H9 (cell line): ENCODE measurements around the gene CHMP3. TPM values are rescaled to one million over a fixed set of nuclear protein-coding genes. Genes with fewer than 3 reads are reported as not detected.

Source experiments
- DNase-seq: peaks from one replicate; pipeline ENCODE4 v3.0.0-alpha.2; 2017
- H2AFZ ChIP-seq: one replicate; pipeline ENCODE4 v1.6.1; 2013; ENCODE audit warnings: mild to moderate bottlenecking, low read length, control low read depth, moderate library complexity
- H2AK5ac ChIP-seq: 2 replicates; pipeline ENCODE4 v1.6.1; 2013; ENCODE audit warnings: low read length, control low read depth, mixed read lengths; ENCODE audit not compliant: insufficient read length
- H2BK120ac ChIP-seq: one replicate; pipeline ENCODE4 v1.6.1; 2013; ENCODE audit warnings: low read depth, mild to moderate bottlenecking, low read length, control low read depth, inconsistent platforms; ENCODE audit not compliant: poor library complexity, severe bottlenecking
- H2BK12ac ChIP-seq: 2 replicates; pipeline ENCODE4 v1.6.1; 2013; ENCODE audit warnings: low read length, control low read depth, mixed read lengths, low read depth; ENCODE audit not compliant: insufficient read length
- H2BK15ac ChIP-seq: 2 replicates; pipeline ENCODE4 v1.6.1; 2013; ENCODE audit warnings: low read depth, low read length, control low read depth
- H2BK20ac ChIP-seq: one replicate; pipeline ENCODE4 v1.6.1; 2013; ENCODE audit warnings: low read depth, mild to moderate bottlenecking, low read length, control low read depth, inconsistent platforms; ENCODE audit not compliant: poor library complexity, severe bottlenecking
- H2BK5ac ChIP-seq: 2 replicates; pipeline ENCODE4 v1.6.1; 2013; ENCODE audit warnings: low read length, control low read depth, mixed read lengths; ENCODE audit not compliant: insufficient read length
- H3K14ac ChIP-seq: 2 replicates; pipeline ENCODE4 v1.6.1; 2013; ENCODE audit warnings: low read length, control low read depth; ENCODE audit not compliant: insufficient read depth
- H3K18ac ChIP-seq: 2 replicates; pipeline ENCODE4 v1.6.1; 2013; ENCODE audit warnings: low read depth, mild to moderate bottlenecking, mixed read lengths, low read length, control low read depth; ENCODE audit not compliant: insufficient read length
- H3K23ac ChIP-seq: 2 replicates; pipeline ENCODE4 v1.6.1; 2013; ENCODE audit warnings: low read length, control low read depth, mixed read lengths, low read depth; ENCODE audit not compliant: insufficient read length
- H3K23me2 ChIP-seq: 2 replicates; pipeline ENCODE4 v1.6.1; 2013; ENCODE audit warnings: low read depth, mild to moderate bottlenecking, mixed read lengths, low read length, control low read depth; ENCODE audit not compliant: insufficient read length, poor library complexity, severe bottlenecking
- H3K27ac ChIP-seq: 2 replicates; pipeline ENCODE4 v1.5.1; 2013; ENCODE audit warnings: low read length, control low read depth, mixed read lengths, low read depth; ENCODE audit not compliant: insufficient read length
- H3K27me3 ChIP-seq: 2 replicates; pipeline ENCODE4 v1.6.1; 2013; ENCODE audit warnings: low read length, control low read depth, inconsistent platforms; ENCODE audit not compliant: insufficient read depth
- H3K4ac ChIP-seq: 2 replicates; pipeline ENCODE4 v1.6.1; 2013; ENCODE audit warnings: low read depth, mild to moderate bottlenecking, control low read depth, inconsistent platforms, low read length, moderate library complexity
- H3K4me1 ChIP-seq: 2 replicates; pipeline ENCODE4 v1.6.1; 2013; ENCODE audit warnings: low read length, control low read depth, inconsistent platforms; ENCODE audit not compliant: insufficient read depth
- H3K4me2 ChIP-seq: 2 replicates; pipeline ENCODE4 v1.6.1; 2013; ENCODE audit warnings: low read length, control low read depth, mixed read lengths; ENCODE audit not compliant: insufficient read length, insufficient read depth
- H3K56ac ChIP-seq: 2 replicates; pipeline ENCODE4 v1.6.1; 2013; ENCODE audit warnings: low read depth, mild to moderate bottlenecking, mixed read lengths, low read length, control low read depth; ENCODE audit not compliant: insufficient read length
- H3K79me1 ChIP-seq: 2 replicates; pipeline ENCODE4 v1.6.1; 2013; ENCODE audit warnings: low read depth, mild to moderate bottlenecking, moderate library complexity, low read length, control low read depth, inconsistent platforms; ENCODE audit not compliant: insufficient read depth, poor library complexity, severe bottlenecking
- H3K79me2 ChIP-seq: 2 replicates; pipeline ENCODE4 v1.6.1; 2013; ENCODE audit warnings: low read length, control low read depth, inconsistent platforms; ENCODE audit not compliant: insufficient read depth
- H3K9ac ChIP-seq: 2 replicates; pipeline ENCODE4 v1.6.1; 2013; ENCODE audit warnings: low read length, control low read depth, mixed read lengths; ENCODE audit not compliant: insufficient read length; ENCODE audit errors: extremely low read depth
- H3K9me3 ChIP-seq: one replicate; pipeline ENCODE4 v1.6.1; 2013; ENCODE audit warnings: low read depth, low read length, inconsistent platforms; ENCODE audit not compliant: control insufficient read depth
- H3T11ph ChIP-seq: one replicate; pipeline ENCODE4 v1.6.1; 2013; ENCODE audit warnings: mild to moderate bottlenecking, low read length, control low read depth, inconsistent platforms
- H4K20me1 ChIP-seq: one replicate; pipeline ENCODE4 v1.6.1; 2013; ENCODE audit not compliant: control insufficient read depth, insufficient read length, insufficient read depth
- H4K5ac ChIP-seq: 2 replicates; pipeline ENCODE4 v1.6.1; 2013; ENCODE audit warnings: low read depth, mild to moderate bottlenecking, mixed read lengths, low read length, control low read depth; ENCODE audit not compliant: insufficient read length
- H4K8ac ChIP-seq: replicated peaks from 2 replicates; pipeline ENCODE4 v1.6.1; 2013; ENCODE audit warnings: low read length, control low read depth, mixed read lengths, low read depth; ENCODE audit not compliant: insufficient read length
- H4K91ac ChIP-seq: 2 replicates; pipeline ENCODE4 v1.6.1; 2013; ENCODE audit warnings: low read depth, mild to moderate bottlenecking, moderate library complexity, mixed read lengths, low read length, control low read depth; ENCODE audit not compliant: insufficient read length
- H3K27ac Mint-ChIP-seq, 3 experiments: 2 replicates in 2 of 3; 3 replicates in 1 of 3; pipeline ENCODE4 v1.8.0; 2020 to 2021; ENCODE audit warnings: mixed read lengths in 3 of 3, mild to moderate bottlenecking in 1 of 3, moderate library complexity in 1 of 3
- H3K27me3 Mint-ChIP-seq: 2 replicates; pipeline ENCODE4 v1.8.0; 2021; ENCODE audit warnings: low read depth, mild to moderate bottlenecking, moderate library complexity, mixed read lengths
- H3K36me3 Mint-ChIP-seq, 3 experiments: 2 replicates in 2 of 3; 3 replicates in 1 of 3; pipeline ENCODE4 v1.8.0; 2020 to 2021; ENCODE audit warnings: low read depth in 3 of 3, mixed read lengths in 3 of 3; ENCODE audit not compliant: insufficient read depth in 1 of 3
- H3K4me1 Mint-ChIP-seq, 2 experiments: 2 replicates each; pipeline ENCODE4 v1.8.0; 2020; ENCODE audit warnings: mixed read lengths in 2 of 2
- H3K4me3 Mint-ChIP-seq, 2 experiments: 2 replicates in 1 of 2; 3 replicates in 1 of 2; pipeline ENCODE4 v1.8.0; 2020 to 2021; ENCODE audit warnings: mild to moderate bottlenecking in 2 of 2, mixed read lengths in 2 of 2, moderate library complexity in 1 of 2
- H3K9me3 Mint-ChIP-seq, 2 experiments: 2 replicates in 1 of 2; 3 replicates in 1 of 2; pipeline ENCODE4 v1.8.0; 2020; ENCODE audit warnings: mild to moderate bottlenecking in 2 of 2, mixed read lengths in 2 of 2, moderate library complexity in 1 of 2
- WGBS: extraction: QIAGEN DNeasy Blood & Tissue Kit; methylation state at CpG from one replicate; pipeline ENCODE4 v1.1.7; 2013; ENCODE audit warnings: missing lambda C conversion rate, low lambda C conversion rate, mixed read lengths; ENCODE audit not compliant: insufficient read length; ENCODE audit errors: extremely low coverage; 5-methylcytosine and 5-hydroxymethylcytosine counted together
- total RNA-seq: library from RNA; stranded (reverse); gene quantifications from 2 replicates; pipeline ENCODE4 v1.2.1, GENCODE V29; 2021
- TF ChIP-seq, protein P1 (sequence below): fragments of 200-600 bp; sonication (generic); conservative IDR thresholded peaks from 3 replicates; pipeline ENCODE4 v1.8.0; 2021; ENCODE audit warnings: antibody characterized with exemption, mild to moderate bottlenecking

The CHMP3 gene
- total RNA-seq, 1 experiment from 2014 or later = 28.8 TPM

DNA sequence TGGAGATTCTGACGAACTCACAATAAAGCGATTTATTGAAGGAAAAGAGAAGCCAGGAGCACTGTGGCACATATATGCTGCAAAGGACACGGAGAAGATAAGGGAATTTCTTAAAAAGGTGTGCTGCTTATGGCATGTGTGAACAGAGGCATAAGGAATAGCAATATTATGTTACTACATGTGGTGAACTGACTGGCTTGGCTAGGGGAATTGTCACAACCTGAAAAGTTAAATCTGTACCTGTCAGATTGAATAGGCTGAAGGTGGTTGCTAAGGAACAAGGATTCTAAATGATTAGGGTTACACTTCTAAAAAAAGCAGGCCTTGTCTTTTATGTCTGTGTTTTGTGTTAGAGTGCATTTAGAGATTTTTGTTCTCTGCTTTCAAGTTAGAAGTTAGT, 73.7 kb downstream of the CHMP3 start:
- no peak overlapping the region for H2BK15ac ChIP-seq
- no peak overlapping the region for H2AFZ ChIP-seq
- H4K5ac ChIP-seq = no peak overlapping the region
- H3K9ac ChIP-seq = no peak overlapping the region
- H3K14ac ChIP-seq = no peak overlapping the region
- H3K79me1 ChIP-seq = no peaks in the 10 kb centered on the region
- no peak overlapping the region for H3K27ac Mint-ChIP-seq
- H3K23ac ChIP-seq = no peak overlapping the region
- no peaks in the 10 kb centered on the region for H3K27me3 Mint-ChIP-seq
- H3K9me3 Mint-ChIP-seq = no peaks in the 10 kb centered on the region
- H3K4ac ChIP-seq = no peak overlapping the region
- peaks cover 49 to 92% (median 88%) of the 10 kb centered on the region in 3 experiments for H3K36me3 Mint-ChIP-seq
- H4K91ac ChIP-seq = no peak overlapping the region
- no peaks in the 10 kb centered on the region for H3K4me1 ChIP-seq
- no peak overlapping the region for H2BK120ac ChIP-seq
- no peaks in the 10 kb centered on the region for H3K79me2 ChIP-seq
- no peak overlapping the region for H3K27ac ChIP-seq
- TF ChIP-seq, protein P1, sequence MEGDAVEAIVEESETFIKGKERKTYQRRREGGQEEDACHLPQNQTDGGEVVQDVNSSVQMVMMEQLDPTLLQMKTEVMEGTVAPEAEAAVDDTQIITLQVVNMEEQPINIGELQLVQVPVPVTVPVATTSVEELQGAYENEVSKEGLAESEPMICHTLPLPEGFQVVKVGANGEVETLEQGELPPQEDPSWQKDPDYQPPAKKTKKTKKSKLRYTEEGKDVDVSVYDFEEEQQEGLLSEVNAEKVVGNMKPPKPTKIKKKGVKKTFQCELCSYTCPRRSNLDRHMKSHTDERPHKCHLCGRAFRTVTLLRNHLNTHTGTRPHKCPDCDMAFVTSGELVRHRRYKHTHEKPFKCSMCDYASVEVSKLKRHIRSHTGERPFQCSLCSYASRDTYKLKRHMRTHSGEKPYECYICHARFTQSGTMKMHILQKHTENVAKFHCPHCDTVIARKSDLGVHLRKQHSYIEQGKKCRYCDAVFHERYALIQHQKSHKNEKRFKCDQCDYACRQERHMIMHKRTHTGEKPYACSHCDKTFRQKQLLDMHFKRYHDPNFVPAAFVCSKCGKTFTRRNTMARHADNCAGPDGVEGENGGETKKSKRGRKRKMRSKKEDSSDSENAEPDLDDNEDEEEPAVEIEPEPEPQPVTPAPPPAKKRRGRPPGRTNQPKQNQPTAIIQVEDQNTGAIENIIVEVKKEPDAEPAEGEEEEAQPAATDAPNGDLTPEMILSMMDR = no peak
- DNase-seq = no peak
- H2BK5ac ChIP-seq = no peak overlapping the region
- H3K18ac ChIP-seq = no peak overlapping the region
- H3K27me3 ChIP-seq = no peaks in the 10 kb centered on the region
- no peaks in the 10 kb centered on the region for H3K9me3 ChIP-seq
- no peak overlapping the region for H3T11ph ChIP-seq
- H3K56ac ChIP-seq = no peak overlapping the region
- no peak overlapping the region for H3K4me2 ChIP-seq
- no peak overlapping the region for H2BK12ac ChIP-seq
- H4K20me1 ChIP-seq = no peaks in the 10 kb centered on the region
- H4K8ac ChIP-seq = no peak overlapping the region
- no peak overlapping the region for H2BK20ac ChIP-seq
- no peak overlapping the region for H3K4me3 Mint-ChIP-seq
- WGBS = no CpG with 5 or more reads among the region's 3 CpGs
- H3K4me1 Mint-ChIP-seq = no peaks in the 10 kb centered on the region
- no peaks in the 10 kb centered on the region for H3K23me2 ChIP-seq
- no peak overlapping the region for H2AK5ac ChIP-seq
